ENCODE measurements around the gene FOXJ1.

FOXJ1 gene

DNA sequence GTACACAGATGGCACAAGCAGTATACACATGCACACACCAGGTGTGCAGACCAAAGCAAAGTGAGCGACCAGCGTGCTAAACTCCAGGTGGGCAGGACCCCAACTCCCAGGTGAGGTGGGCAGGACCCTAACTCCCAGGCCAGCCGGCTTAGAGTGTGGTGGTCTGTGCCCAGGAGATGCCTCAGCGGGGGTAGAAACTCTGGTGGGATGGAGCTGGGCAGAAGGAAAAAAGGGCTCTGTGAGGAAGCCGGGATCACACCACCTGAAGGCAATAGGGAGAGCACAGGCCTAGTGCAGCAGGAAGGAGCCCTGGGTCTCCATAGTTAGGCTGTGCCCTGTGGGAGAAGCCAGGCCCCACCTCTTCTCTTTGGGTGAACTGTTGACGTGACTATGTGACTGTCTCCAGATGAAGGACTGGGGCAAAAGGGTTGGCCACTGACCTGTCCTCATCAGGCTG is 1.6 kb upstream of the FOXJ1 start:
- Histone ChIP-seq H3F3A (ENCODE audit: low read depth) (peaks cover 13% of the 10 kb centered on the region), H2AFZ (ENCODE audit: low read length) (no peak overlapping the region), H3K27me3 (ENCODE audit: insufficient read depth, low read length, poor library complexity, severe bottlenecking) (no peaks in the 10 kb centered on the region), H3K4me3 (ENCODE audit: low read length, poor library complexity, severe bottlenecking) (no peak overlapping the region), H3K79me2 (ENCODE audit: insufficient read depth, low read length) (no peaks in the 10 kb centered on the region), H3K36me3 (ENCODE audit: insufficient read depth, low read length) (no peaks in the 10 kb centered on the region), H3K4me1 (ENCODE audit: insufficient read depth, low read length, poor library complexity, severe bottlenecking) (peaks cover 58% of the 10 kb centered on the region), H3K9me3 (ENCODE audit: insufficient read depth, low read depth, low read length) (no peaks in the 10 kb centered on the region), H3K9ac (ENCODE audit: low read depth, low read length, poor library complexity, severe bottlenecking) (peak overlapping the region; percentile 3), H3K4me2 (ENCODE audit: low read depth, low read length, poor library complexity, severe bottlenecking) (no peak overlapping the region), H3K9me2 (replicated peaks; ENCODE audit: low read depth, low read length) (no peaks in the 10 kb centered on the region), H4K20me1 (ENCODE audit: insufficient read depth, low read length, poor library complexity, severe bottlenecking) (no peaks in the 10 kb centered on the region)
- TF ChIP-seq EZH2phosphoT487 (IDR thresholded peaks at IDR 0.05; ENCODE audit: borderline replicate concordance), result no peak
- TF ChIP-seq, protein P1, sequence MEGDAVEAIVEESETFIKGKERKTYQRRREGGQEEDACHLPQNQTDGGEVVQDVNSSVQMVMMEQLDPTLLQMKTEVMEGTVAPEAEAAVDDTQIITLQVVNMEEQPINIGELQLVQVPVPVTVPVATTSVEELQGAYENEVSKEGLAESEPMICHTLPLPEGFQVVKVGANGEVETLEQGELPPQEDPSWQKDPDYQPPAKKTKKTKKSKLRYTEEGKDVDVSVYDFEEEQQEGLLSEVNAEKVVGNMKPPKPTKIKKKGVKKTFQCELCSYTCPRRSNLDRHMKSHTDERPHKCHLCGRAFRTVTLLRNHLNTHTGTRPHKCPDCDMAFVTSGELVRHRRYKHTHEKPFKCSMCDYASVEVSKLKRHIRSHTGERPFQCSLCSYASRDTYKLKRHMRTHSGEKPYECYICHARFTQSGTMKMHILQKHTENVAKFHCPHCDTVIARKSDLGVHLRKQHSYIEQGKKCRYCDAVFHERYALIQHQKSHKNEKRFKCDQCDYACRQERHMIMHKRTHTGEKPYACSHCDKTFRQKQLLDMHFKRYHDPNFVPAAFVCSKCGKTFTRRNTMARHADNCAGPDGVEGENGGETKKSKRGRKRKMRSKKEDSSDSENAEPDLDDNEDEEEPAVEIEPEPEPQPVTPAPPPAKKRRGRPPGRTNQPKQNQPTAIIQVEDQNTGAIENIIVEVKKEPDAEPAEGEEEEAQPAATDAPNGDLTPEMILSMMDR (conservative IDR thresholded peaks at IDR 0.05; ENCODE audit: low read length), result no peak

DNA sequence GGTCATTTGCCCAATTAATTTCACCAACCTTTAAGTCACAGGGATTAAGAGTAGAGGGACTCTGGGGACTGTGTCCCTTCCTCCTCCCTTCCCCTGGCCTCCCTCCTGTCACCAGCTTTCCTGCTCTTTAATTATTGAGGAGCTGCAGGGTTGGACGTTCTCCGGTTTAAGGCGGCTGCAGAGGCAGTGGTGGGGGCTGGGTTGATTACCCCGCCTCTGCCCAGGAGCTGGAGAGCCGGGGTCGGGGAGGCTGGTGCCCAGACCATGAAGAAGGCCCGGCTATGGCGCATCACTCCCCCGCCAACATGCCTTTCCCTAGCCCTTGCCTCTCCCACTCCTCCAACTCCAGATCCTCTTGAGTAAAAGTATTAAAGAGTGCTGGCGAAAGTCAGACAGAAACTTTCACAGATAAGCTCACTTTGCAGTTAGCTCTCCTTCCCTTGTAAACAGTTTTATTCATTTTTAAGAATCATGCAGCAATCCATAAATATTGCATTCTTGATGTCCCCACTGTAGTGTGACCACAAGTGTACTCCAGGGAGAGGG is 1.1 kb upstream of the FOXJ1 start:
- Histone ChIP-seq H4K20me1 (ENCODE audit: insufficient read depth, low read length, poor library complexity, severe bottlenecking) (no peaks in the 10 kb centered on the region), H3K9me3 (ENCODE audit: insufficient read depth, low read depth, low read length) (no peaks in the 10 kb centered on the region), H3F3A (ENCODE audit: low read depth) (peaks cover 13% of the 10 kb centered on the region), H3K9ac (ENCODE audit: low read depth, low read length, poor library complexity, severe bottlenecking) (no peak overlapping the region), H2AFZ (ENCODE audit: low read length) (no peak overlapping the region), H3K79me2 (ENCODE audit: insufficient read depth, low read length) (no peaks in the 10 kb centered on the region), H3K9me2 (replicated peaks; ENCODE audit: low read depth, low read length) (no peaks in the 10 kb centered on the region), H3K4me2 (ENCODE audit: low read depth, low read length, poor library complexity, severe bottlenecking) (no peak overlapping the region), H3K36me3 (ENCODE audit: insufficient read depth, low read length) (no peaks in the 10 kb centered on the region), H3K4me1 (ENCODE audit: insufficient read depth, low read length, poor library complexity, severe bottlenecking) (peaks cover 58% of the 10 kb centered on the region), H3K27me3 (ENCODE audit: insufficient read depth, low read length, poor library complexity, severe bottlenecking) (no peaks in the 10 kb centered on the region), H3K4me3 (ENCODE audit: low read length, poor library complexity, severe bottlenecking) (no peak overlapping the region)
- no peak for TF ChIP-seq EZH2phosphoT487 (IDR thresholded peaks at IDR 0.05; ENCODE audit: borderline replicate concordance)
- TF ChIP-seq, protein P1 (conservative IDR thresholded peaks at IDR 0.05; ENCODE audit: low read length), result no peak

DNA sequence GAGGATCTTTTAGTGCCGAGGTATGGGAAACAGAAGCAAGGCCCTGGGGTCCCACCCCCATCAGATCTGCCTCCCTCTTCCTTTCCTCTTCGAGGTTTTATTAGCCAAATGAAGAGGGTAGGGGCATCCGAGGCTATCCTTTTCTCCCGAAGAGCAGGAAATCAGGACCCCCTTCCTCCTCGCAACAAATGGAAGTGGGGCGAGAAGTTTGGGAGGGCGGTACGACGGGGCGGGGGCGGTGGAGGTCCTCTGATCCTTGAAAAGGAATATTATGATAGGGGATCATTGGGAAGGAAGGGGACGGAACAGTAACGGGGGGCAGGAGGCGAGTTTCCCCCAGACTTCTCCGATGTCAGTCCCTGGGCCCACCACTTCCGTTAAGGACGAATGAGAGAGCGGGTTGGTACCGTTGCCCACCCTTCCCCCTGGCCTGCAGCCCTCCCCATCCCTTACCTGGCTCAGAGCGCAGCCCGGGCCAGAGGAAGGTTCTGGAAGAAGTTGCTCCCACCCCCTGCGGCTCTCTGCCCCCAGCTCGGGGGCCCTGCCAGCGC is 309 bp downstream of the FOXJ1 start:
- Histone ChIP-seq H2AFZ (ENCODE audit: low read length) (no peak overlapping the region), H3K4me1 (ENCODE audit: insufficient read depth, low read length, poor library complexity, severe bottlenecking) (peaks cover 45% of the 10 kb centered on the region), H3K9me2 (replicated peaks; ENCODE audit: low read depth, low read length) (no peaks in the 10 kb centered on the region), H3K4me3 (ENCODE audit: low read length, poor library complexity, severe bottlenecking) (no peak overlapping the region), H3K9me3 (ENCODE audit: insufficient read depth, low read depth, low read length) (no peaks in the 10 kb centered on the region), H3K4me2 (ENCODE audit: low read depth, low read length, poor library complexity, severe bottlenecking) (peak overlapping the region; percentile 47), H4K20me1 (ENCODE audit: insufficient read depth, low read length, poor library complexity, severe bottlenecking) (no peaks in the 10 kb centered on the region), H3K27me3 (ENCODE audit: insufficient read depth, low read length, poor library complexity, severe bottlenecking) (no peaks in the 10 kb centered on the region), H3K79me2 (ENCODE audit: insufficient read depth, low read length) (no peaks in the 10 kb centered on the region), H3K9ac (ENCODE audit: low read depth, low read length, poor library complexity, severe bottlenecking) (no peak overlapping the region), H3F3A (ENCODE audit: low read depth) (peaks cover 13% of the 10 kb centered on the region), H3K36me3 (ENCODE audit: insufficient read depth, low read length) (no peaks in the 10 kb centered on the region)
- no peak for TF ChIP-seq EZH2phosphoT487 (IDR thresholded peaks at IDR 0.05; ENCODE audit: borderline replicate concordance)
- TF ChIP-seq, protein P1 (conservative IDR thresholded peaks at IDR 0.05; ENCODE audit: low read length), result no peak
